Measurements from ENCODE around the gene MLXIPL.
"Not testable (repeated sequence)": the region's sequence is repeated elsewhere in the genome, so short reads cannot be mapped to it uniquely, and the experiment has no call there.

Gene MLXIPL

GRCh38 chr7:73646785-73647724, 22.7 kb upstream of the MLXIPL start:
- no peak for DNase-seq (ENCODE audit: low read depth in 2 of 3, low spot score in 1 of 3)

DNA sequence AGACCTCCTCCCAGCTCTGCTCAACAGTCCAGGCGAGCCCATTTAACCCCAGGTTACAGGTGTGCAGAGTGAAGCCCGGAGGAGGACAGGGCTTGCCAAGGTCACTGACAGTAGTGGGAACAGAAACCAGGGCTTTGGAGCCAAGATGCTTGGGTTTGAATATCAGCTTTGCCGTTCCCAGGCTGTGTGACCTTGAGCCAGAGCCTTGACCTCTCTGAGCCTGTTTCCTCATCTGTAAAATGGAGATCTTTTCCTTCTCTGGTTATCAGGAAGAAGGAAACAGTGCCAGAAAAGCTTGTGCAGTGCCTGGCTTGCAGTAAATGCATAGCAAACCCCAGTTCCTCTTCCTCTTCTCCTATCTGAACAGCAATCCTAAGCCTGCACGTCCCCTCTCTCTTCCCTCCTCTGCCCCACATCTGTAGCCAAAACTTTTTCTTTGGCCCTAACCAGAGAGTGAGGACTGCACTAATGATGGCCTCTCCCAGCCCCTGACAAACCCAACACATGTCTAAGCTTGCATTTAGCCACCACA, 21.4 kb upstream of the MLXIPL start:
- DNase-seq (ENCODE audit: low read depth in 2 of 3, low spot score in 1 of 3), result no peak

- DNase-seq (ENCODE audit: low read depth in 2 of 3, low spot score in 1 of 3), result no peak
These were observed 20.5 kb upstream of the MLXIPL start for GRCh38 chr7:73644688-73645286.

DNA sequence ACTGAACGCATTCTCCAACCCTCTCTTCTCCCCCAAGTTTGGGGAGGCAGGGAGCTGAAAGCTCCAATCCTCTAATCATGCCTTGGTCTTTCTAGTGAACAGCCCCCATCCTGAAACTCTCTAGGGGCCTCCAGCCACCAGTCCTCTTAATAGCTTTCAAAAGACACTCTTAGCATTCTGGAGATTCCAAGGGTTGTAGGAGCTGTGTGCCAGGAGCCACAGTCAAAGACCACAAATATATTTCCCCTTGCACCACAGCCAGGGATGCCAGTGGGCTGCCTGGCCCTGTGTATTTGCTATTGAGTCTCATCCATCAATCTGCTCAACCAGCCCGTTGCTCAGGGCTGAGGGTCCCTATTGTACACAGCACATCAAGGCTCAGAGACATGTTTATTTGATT, 18.5 kb upstream of the MLXIPL start:
- no peak for DNase-seq (ENCODE audit: low read depth in 2 of 3, low spot score in 1 of 3)

GRCh38 chr7:73638911-73639310, 14.6 kb upstream of the MLXIPL start:
- DNase-seq (ENCODE audit: low read depth in 2 of 3, low spot score in 1 of 3), result no peak

- DNase-seq (ENCODE audit: low read depth in 2 of 3, low spot score in 1 of 3), result no peak
These were observed 11.3 kb upstream of the MLXIPL start for GRCh38 chr7:73635428-73636200.

GRCh38 chr7:73633844-73634243, 9.5 kb upstream of the MLXIPL start:
- no peak for DNase-seq (ENCODE audit: low read depth in 2 of 3, low spot score in 1 of 3)

- DNase-seq (ENCODE audit: low read depth in 2 of 3, low spot score in 1 of 3), result no peak
These were observed 9.0 kb upstream of the MLXIPL start for GRCh38 chr7:73633323-73633722.

DNA sequence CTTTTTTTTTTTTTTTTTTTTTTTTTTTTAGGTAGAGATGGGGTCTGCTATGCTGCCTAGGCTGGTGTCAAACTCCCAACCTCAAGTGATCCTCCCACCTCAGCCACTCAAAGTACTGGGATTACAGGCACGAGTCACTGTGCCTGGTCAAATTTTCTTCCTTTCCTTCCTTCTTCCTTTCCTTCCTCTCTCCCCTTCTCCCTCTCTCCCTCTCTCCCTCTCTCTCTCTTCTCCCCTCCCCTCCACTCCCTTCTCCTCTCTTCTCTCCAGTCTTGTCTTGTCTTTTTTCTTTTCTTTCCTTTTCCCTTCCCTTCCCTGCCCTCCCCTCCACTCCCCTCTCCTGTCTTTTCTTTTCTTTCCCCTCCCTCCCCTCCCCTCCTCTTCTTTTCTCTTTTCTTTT, 7.2 kb upstream of the MLXIPL start:
- no peak for DNase-seq (ENCODE audit: low read depth in 2 of 3, low spot score in 1 of 3)

- DNase-seq (ENCODE audit: low read depth in 2 of 3, low spot score in 1 of 3), result no peak
These were observed 4.2 kb upstream of the MLXIPL start for GRCh38 chr7:73628504-73628903.

GRCh38 chr7:73626814-73627213, 2.5 kb upstream of the MLXIPL start:
- DNase-seq (ENCODE audit: low read depth in 2 of 3, low spot score in 1 of 3), result no peak

DNA sequence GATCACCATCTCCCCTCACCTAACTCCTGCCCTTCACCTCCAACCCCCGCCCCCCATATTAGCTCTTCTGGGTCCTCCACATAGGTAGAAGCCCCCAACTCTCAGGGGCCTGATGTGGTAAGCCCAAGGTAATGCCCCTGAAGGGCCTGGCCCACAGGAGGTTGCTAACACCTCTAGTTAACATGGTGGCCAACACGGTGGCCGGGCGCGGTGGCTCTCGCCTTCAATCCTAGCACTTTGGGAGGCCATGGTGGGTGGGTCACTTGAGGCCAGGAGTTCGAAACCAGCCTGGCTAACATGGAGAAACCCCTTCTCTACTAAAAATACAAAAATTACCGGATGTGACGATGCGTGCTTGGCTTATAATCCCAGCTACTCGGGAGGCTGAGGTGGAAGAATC, 954 bp upstream of the MLXIPL start:
- DNase-seq (ENCODE audit: low read depth in 2 of 3, low spot score in 1 of 3), result no peak

DNA sequence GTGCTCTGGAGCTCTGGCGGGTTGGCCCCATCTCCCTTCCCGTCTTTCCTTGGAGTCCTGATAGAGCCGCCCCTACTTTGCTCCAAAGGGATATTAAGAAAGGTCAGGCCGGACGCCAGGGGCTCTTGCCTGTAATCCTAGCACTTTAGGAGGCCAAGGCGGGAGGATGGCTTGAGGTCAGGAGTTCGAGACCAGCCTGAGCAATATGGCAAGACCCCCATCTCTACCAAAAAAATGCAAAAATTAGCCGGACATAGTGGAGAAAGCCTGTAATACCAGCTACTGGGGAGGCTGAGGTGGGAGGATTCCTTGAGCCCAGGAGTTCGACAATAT, 313 bp upstream of the MLXIPL start:
- DNase-seq (ENCODE audit: low read depth in 2 of 3, low spot score in 1 of 3), result no peak

DNA sequence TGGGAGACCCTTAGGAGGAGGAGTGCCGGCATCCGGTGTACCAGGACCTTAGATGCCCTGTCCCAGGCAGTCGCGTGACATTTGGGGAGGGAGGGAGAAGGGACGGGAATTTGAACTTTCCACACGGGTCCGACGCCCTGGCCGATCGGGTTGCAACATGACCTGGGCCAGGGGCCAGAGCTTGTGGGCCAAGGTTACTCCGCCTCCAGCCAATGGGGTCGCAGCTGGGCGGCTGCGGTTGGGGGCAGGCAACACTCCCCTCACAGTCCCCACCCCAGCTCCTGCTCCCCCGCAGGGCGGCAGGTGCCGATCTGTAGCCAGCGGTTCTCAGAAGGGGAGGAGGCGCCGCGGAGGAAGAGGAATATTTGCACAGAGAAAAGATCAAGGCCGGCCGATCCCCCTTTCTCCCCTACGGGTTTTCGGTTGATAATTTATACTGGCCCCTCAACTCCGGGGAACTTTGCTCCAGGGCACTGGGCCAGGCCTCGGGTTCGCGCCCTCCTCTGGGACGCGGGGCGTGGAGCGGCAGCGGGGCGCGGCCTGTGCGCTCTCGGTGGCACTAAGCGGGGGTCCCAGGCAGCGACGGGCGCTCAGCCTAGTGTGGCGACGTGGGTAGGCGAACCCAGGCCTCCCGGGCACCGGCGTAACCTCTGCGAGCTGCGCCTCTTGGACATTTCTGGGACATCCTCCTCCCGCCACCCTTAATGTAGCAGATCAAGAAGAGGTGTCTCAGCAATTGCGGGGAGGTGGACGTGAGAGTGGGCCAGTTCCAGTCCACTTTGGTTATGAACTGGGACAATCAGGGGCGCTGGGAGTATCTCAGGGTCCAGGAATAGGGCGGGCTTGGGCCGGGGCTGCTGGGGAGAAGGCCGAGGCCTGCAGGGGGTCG, 1.2 kb downstream of the MLXIPL start:
- DNase-seq (ENCODE audit: low read depth in 2 of 3, low spot score in 1 of 3), result no peak

- no peak for DNase-seq (ENCODE audit: low read depth in 2 of 3, low spot score in 1 of 3)
These were observed 1.8 kb downstream of the MLXIPL start for GRCh38 chr7:73622527-73622908.

DNA sequence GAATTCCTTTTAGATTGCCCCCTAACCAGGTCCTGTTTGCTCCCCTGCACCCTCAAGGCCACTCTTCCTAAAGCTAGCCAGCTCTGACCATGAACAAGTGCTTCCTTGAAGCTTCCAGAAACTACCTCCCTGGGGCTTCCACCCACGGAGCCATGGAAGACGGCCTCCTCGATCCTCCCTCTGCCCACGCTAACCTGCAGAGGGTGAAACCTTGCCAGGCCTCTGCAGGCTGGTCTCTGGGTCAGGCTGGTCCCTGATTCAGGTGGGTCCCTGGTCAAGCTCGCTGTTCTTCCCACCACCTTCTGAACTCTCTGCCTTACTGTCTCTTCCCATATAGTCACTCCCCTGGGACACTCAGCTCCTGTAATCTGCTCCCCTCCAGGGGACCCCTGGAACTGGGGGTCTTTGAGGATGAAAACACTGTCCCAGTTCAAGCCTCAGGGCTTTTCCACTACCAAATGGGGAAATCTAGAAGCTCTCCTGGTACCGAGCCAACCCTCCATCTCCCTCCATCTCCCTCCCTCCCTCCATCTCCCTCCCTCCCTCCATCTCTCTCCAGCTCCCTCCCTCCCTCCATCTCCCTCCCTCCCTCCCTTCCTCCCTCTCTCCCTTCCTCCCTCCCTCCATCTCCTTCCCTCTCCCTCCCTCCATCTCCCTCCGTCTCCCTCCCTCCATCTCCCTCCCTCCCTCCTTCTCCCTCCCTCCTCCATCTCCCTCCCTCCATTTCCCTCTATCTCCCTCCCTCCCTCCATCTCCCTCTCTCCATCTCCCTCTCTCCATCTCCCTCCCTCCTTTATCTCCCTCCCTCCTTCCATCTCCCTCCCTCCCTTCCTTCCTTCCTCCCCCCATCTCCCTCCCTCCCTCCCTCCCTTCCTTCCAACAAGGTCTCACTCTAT, 2.9 kb downstream of the MLXIPL start:
- DNase-seq (ENCODE audit: low read depth in 2 of 3, low spot score in 1 of 3), result no peak

- not testable (repeated sequence) for DNase-seq (ENCODE audit: low read depth in 2 of 3, low spot score in 1 of 3)
These were observed 4.9 kb downstream of the MLXIPL start for GRCh38 chr7:73619394-73619793.

DNA sequence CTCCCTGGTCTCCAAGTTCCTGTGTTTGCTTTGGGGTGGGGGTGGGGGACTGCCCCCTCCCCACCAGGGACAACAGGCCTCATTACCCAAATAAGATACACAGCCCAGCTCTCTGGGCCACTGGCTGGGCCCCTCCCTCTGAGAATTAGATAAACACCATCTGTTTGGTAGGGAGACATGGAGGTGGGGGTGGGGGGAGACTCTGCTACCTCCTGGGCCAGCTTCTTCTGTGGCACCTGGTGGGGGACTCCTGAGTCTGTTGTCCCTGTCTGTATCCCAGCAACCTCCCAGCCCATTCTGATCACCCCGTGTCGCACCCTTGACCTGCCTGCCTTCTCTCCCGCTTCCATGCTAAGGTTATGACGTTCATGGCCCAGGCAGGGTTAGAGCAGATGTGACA, 5.8 kb downstream of the MLXIPL start:
- DNase-seq (ENCODE audit: low read depth in 2 of 3, low spot score in 1 of 3), result no peak

DNA sequence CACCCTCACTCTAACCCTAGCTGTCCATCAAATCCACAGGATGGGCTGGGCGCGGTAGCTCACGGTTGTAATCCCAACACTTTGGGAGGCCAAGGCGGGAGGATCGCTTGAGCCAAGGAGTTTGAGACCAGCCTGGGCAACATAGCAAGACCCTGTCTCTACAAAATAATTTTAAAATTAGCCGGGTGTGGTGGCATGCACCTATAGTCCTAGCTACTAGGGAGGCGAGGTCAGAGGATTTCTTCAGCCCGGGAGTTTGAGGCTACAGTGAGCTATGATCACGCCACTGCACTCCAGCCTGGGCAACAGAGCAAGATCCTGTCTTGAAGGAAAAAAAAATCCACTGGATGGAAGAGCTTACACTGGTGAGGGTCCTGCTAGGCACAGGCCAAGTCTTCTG, 6.8 kb downstream of the MLXIPL start:
- not testable (repeated sequence) for DNase-seq (ENCODE audit: low read depth in 2 of 3, low spot score in 1 of 3)

DNA sequence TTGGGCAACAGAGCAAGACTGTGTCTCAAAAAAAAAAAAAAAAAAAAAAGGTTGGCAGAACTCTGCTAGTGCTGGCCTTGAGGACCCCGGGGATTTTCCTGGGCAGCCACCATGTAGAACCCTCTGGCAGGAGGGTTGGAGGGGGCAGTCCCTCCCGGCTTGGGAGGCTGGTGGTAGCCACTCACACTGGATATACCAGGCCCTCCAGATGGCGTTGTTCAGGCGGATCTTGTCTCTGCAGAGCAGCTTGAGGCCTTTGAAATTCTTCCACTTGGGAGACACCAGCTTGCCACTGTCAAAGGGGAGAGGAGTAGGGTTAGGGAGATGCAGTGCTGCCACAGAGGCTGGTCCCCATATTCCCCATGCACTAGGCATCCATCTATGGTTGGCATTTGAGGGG, 8.4 kb downstream of the MLXIPL start:
- DNase-seq (ENCODE audit: low read depth in 2 of 3, low spot score in 1 of 3), result no peak
